Natural killer cell (primary cell): Measurements from ENCODE around the gene IL1F10. TPM values are rescaled to one million over a fixed set of nuclear protein-coding genes. Genes with fewer than 3 reads are reported as not detected.

ENCODE experiments used
- ATAC-seq, 3 donors: fragments of 150-1000 bp in 2 of 3; fragments of 200-7000 bp in 1 of 3; cut with Tn5 transposase; 1 replicate in 1 of 3; 2 replicates in 2 of 3; pipeline ENCODE4 v1.10.0; 2021; ENCODE audit warnings: mild to moderate bottlenecking in 2 of 3, moderate library complexity in 2 of 3
- DNase-seq, 2 donors: peaks; one replicate each; pipeline versions ENCODE4 v3.0.0 to v3.0.0-alpha.2; 2013 to 2021; ENCODE audit warnings: mixed read lengths in 1 of 2
- H3K27ac ChIP-seq: one replicate; pipeline ENCODE4 v1.5.1; 2013; ENCODE audit warnings: mild to moderate bottlenecking, low read length
- H3K27me3 ChIP-seq: one replicate; pipeline ENCODE4 v1.6.1; 2013; ENCODE audit warnings: low read length; ENCODE audit not compliant: control insufficient read depth, insufficient read depth
- H3K36me3 ChIP-seq: one replicate; pipeline ENCODE4 v1.6.1; 2013; ENCODE audit warnings: low read length; ENCODE audit not compliant: control insufficient read depth, insufficient read depth
- H3K4me1 ChIP-seq: one replicate; pipeline ENCODE4 v1.6.1; 2013; ENCODE audit warnings: low read length; ENCODE audit not compliant: control insufficient read depth, insufficient read depth
- H3K4me3 ChIP-seq: one replicate; pipeline ENCODE4 v1.5.1; 2013; ENCODE audit warnings: low read length
- H3K9me3 ChIP-seq: one replicate; pipeline ENCODE4 v1.6.1; 2013; ENCODE audit warnings: low read length; ENCODE audit not compliant: control insufficient read depth, insufficient read depth
- H3K27ac Mint-ChIP-seq, 2 donors: one replicate each; pipeline ENCODE4 v1.8.0; 2022; ENCODE audit warnings: mild to moderate bottlenecking in 2 of 2, mixed read lengths in 2 of 2, moderate library complexity in 1 of 2
- H3K27me3 Mint-ChIP-seq, 2 donors: one replicate each; pipeline ENCODE4 v1.8.0; 2022; ENCODE audit warnings: low read depth in 2 of 2, mixed read lengths in 2 of 2
- H3K36me3 Mint-ChIP-seq: one replicate; pipeline ENCODE4 v1.8.0; 2022; ENCODE audit warnings: mixed read lengths
- H3K4me1 Mint-ChIP-seq, 2 donors: one replicate each; pipeline ENCODE4 v1.8.0; 2022; ENCODE audit warnings: mixed read lengths in 2 of 2
- H3K4me3 Mint-ChIP-seq: one replicate; pipeline ENCODE4 v1.8.0; 2022; ENCODE audit warnings: mild to moderate bottlenecking, moderate library complexity, mixed read lengths
- H3K9me3 Mint-ChIP-seq, 2 donors: one replicate each; pipeline ENCODE4 v1.8.0; 2022; ENCODE audit warnings: mixed read lengths in 2 of 2
- WGBS: methylation state at CpG from one replicate; pipeline ENCODE4 v1.1.7; 2013; ENCODE audit warnings: missing lambda C conversion rate; ENCODE audit not compliant: insufficient coverage; 5-methylcytosine and 5-hydroxymethylcytosine counted together
- intact Hi-C: fragments of 100-400 bp; cut with micrococcal nuclease; formaldehyde crosslinking; loops from one replicate; pipeline ENCODE4 v1.14.2; 2022
- total RNA-seq, 4 donors: library from RNA; stranded (reverse); fragments of 120-200 nt in 1 of 4; gene quantifications; one replicate each; pipeline versions ENCODE4 v1.2.3 to v1.2.4, GENCODE V29; 2013 to 2022
- TF ChIP-seq, protein P1 (sequence below): fragments of 200-600 bp; IDR thresholded peaks from one replicate; pipeline ENCODE4 v1.8.0; 2022; ENCODE audit warnings: antibody characterized with exemption

The IL1F10 gene
- total RNA-seq, 3 donors from 2014 or later (not counting 1 experiment from before 2014, with no cell fraction given) = not detected

DNA sequence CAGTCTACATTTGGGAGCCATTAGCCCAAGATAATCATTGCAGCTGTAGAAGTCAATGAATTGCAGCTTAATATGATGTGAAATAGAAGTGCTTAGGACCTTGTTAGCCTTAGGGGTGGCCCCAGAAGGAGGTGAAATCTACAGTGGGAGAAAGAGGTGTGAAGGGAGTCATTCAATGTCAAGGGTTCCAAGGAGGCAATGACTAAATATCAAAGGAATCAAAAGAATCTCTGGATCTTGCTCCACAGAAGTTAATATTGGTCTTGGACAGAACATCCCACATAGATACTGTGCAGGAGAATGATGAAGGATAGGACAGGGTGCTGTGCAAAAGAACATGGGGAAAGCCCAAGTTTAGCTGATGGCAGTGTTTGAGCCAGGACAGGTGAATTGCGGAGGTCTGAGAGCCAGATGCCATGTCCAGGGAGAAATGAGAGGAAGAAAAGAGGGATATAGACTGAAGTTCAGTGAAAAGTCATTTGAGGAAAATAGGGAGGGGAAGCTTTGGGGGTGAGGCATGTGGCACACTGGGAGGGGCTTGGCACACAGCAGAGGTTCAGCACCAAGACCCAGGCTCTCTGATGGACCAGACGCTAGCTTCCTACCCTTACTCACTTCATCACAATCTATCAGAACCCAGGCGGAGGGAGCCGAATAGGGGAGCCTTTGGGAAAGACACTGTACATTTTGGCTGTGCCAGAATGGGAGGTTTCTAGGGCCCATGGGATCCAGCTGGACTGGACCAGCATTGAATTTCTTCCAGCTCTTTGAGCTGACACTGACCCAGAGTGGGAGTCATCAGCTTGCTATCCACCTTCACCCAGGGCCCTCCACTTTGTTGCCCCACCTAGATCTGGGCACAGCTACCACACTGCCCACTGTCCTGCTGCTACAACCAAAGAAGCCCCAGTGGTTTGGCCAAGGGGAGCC, 2.2 kb downstream of the IL1F10 start:
- H3K36me3 ChIP-seq = no peaks in the 10 kb centered on the region
- H3K4me1 ChIP-seq = peaks cover 7% of the 10 kb centered on the region
- H3K36me3 Mint-ChIP-seq = no peaks in the 10 kb centered on the region
- DNase-seq = no peak
- TF ChIP-seq, protein P1, sequence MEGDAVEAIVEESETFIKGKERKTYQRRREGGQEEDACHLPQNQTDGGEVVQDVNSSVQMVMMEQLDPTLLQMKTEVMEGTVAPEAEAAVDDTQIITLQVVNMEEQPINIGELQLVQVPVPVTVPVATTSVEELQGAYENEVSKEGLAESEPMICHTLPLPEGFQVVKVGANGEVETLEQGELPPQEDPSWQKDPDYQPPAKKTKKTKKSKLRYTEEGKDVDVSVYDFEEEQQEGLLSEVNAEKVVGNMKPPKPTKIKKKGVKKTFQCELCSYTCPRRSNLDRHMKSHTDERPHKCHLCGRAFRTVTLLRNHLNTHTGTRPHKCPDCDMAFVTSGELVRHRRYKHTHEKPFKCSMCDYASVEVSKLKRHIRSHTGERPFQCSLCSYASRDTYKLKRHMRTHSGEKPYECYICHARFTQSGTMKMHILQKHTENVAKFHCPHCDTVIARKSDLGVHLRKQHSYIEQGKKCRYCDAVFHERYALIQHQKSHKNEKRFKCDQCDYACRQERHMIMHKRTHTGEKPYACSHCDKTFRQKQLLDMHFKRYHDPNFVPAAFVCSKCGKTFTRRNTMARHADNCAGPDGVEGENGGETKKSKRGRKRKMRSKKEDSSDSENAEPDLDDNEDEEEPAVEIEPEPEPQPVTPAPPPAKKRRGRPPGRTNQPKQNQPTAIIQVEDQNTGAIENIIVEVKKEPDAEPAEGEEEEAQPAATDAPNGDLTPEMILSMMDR = no peak
- no peak overlapping the region for H3K27ac Mint-ChIP-seq
- ATAC-seq = no peak
- H3K27me3 Mint-ChIP-seq = peaks cover 8 to 18% of the 10 kb centered on the region in 2 donors
- no peak overlapping the region for H3K4me3 ChIP-seq
- H3K4me3 Mint-ChIP-seq = no peak overlapping the region
- H3K9me3 Mint-ChIP-seq = no peaks in the 10 kb centered on the region
- peaks cover 3% of the 10 kb centered on the region in 2 donors for H3K4me1 Mint-ChIP-seq
- no peaks in the 10 kb centered on the region for H3K27me3 ChIP-seq
- intact Hi-C loops = no loop called here
- H3K9me3 ChIP-seq = no peaks in the 10 kb centered on the region
- 72% methylated on average over 4 of the region's 4 CpGs for WGBS
- no peak overlapping the region for H3K27ac ChIP-seq

DNA sequence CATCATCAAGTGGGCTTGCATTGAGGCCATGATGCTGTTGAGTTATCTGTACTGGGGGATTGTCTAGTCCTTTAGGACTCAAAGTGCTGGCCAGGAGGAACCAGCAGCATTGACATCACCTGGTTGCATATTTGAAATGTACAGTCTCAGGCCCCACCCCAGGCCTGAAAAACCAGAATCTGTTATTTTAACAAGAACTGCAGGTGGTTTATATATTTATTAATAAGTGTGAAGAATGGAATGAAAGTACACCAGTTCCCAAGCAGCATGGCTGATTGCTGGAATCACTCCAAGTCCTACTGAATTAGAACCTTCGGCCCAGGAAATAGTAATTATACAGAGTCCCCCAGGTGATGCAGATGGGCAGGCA, 2.8 kb downstream of the IL1F10 start:
- Histone ChIP-seq H3K4me3 (no peak overlapping the region), H3K36me3 (no peaks in the 10 kb centered on the region), H3K27me3 (no peaks in the 10 kb centered on the region), H3K9me3 (no peaks in the 10 kb centered on the region), H3K27ac (no peak overlapping the region), H3K4me1 (peaks cover 11% of the 10 kb centered on the region)
- H3K9me3 Mint-ChIP-seq = no peaks in the 10 kb centered on the region
- 100% methylated on average over 1 of the region's 1 CpG for WGBS
- peaks cover 6 to 7% of the 10 kb centered on the region in 2 donors for H3K4me1 Mint-ChIP-seq
- intact Hi-C loops = no loop called here
- H3K27me3 Mint-ChIP-seq = peaks cover 4 to 18% of the 10 kb centered on the region in 2 donors
- no peak overlapping the region for H3K4me3 Mint-ChIP-seq
- no peak for ATAC-seq
- H3K27ac Mint-ChIP-seq = no peak overlapping the region
- TF ChIP-seq, protein P1 = no peak
- no peak for DNase-seq
- no peaks in the 10 kb centered on the region for H3K36me3 Mint-ChIP-seq

DNA sequence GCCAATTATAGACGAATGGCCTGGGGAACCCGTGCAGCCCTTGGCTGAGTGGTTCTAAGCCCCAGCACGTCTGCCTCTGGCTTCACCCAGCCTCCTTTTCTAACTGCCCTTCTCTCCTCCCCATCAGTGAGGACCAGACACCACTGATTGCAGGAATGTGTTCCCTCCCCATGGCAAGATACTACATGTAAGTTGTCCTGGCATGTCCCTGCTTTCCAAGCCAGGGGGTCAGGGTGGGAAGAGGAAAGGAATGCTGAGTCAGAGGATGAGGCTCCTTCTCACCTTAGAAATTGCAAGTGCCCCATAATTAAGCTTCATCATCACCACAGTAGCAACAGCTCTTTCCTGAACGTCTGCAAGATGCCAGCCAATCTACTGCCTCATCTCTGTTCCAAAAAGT, 4.8 kb downstream of the IL1F10 start:
- Histone ChIP-seq H3K27me3 (no peaks in the 10 kb centered on the region), H3K9me3 (no peaks in the 10 kb centered on the region), H3K36me3 (no peaks in the 10 kb centered on the region), H3K27ac (no peak overlapping the region), H3K4me1 (peaks cover 11% of the 10 kb centered on the region), H3K4me3 (no peak overlapping the region)
- intact Hi-C loops = no loop called here
- ATAC-seq (no peak), DNase-seq (no peak)
- Mint-ChIP-seq H3K4me3 (no peak overlapping the region), H3K27ac (no peak overlapping the region), H3K9me3 (no peaks in the 10 kb centered on the region), H3K36me3 (no peaks in the 10 kb centered on the region), H3K27me3 (peaks cover 5 to 7% of the 10 kb centered on the region in 2 donors), H3K4me1 (peaks cover 6 to 7% of the 10 kb centered on the region in 2 donors)
- 59% methylated on average over 3 of the region's 4 CpGs for WGBS
- TF ChIP-seq, protein P1 = no peak
